Gastrocnemius medialis (tissue), 4 donors: ENCODE data around the gene ATM.

Source experiments
- POLR2A ChIP-seq, 2 donors: fragments of 450-650 bp; IDR thresholded peaks; one replicate each; pipeline ENCODE4 v1.6.1; 2017; ENCODE audit warnings: antibody characterized with exemption in 2 of 2, mild to moderate bottlenecking in 2 of 2, moderate library complexity in 2 of 2
- TF ChIP-seq, protein P1 (sequence below), 5 experiments: fragments of 450-650 bp in 3 of 5; fragments of 200-600 bp in 2 of 5; sonication (generic) in 2 of 5; IDR thresholded peaks in 4 of 5; conservative IDR thresholded peaks in 1 of 5; 1 replicate in 4 of 5; 2 replicates in 1 of 5; pipeline ENCODE4 v1.5.1; 2016 to 2019; ENCODE audit warnings: antibody characterized with exemption in 5 of 5, mild to moderate bottlenecking in 3 of 5, moderate library complexity in 3 of 5

GRCh38 chr11:108224366-108224765 is 1.5 kb downstream of the ATM start:
- TF ChIP-seq, protein P1, sequence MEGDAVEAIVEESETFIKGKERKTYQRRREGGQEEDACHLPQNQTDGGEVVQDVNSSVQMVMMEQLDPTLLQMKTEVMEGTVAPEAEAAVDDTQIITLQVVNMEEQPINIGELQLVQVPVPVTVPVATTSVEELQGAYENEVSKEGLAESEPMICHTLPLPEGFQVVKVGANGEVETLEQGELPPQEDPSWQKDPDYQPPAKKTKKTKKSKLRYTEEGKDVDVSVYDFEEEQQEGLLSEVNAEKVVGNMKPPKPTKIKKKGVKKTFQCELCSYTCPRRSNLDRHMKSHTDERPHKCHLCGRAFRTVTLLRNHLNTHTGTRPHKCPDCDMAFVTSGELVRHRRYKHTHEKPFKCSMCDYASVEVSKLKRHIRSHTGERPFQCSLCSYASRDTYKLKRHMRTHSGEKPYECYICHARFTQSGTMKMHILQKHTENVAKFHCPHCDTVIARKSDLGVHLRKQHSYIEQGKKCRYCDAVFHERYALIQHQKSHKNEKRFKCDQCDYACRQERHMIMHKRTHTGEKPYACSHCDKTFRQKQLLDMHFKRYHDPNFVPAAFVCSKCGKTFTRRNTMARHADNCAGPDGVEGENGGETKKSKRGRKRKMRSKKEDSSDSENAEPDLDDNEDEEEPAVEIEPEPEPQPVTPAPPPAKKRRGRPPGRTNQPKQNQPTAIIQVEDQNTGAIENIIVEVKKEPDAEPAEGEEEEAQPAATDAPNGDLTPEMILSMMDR (IDR thresholded peaks at IDR 0.05 in 4 of 5, conservative IDR thresholded peaks at IDR 0.05 in 1 of 5) = no peak
- TF ChIP-seq POLR2A (IDR thresholded peaks at IDR 0.05) = no peak
